ENCODE data around the gene METTL23. TPM values are rescaled to one million over a fixed set of nuclear protein-coding genes. Genes with fewer than 3 reads are reported as not detected.
A peak's percentile ranks its signal among the peaks of the same experiment; 100 is the strongest.
"Not testable (repeated sequence)": the region's sequence is repeated elsewhere in the genome, so short reads cannot be mapped to it uniquely, and the experiment has no call there.

Gene METTL23
- total RNA-seq, 1 donor: 26.3 TPM

- Histone ChIP-seq H3K4me1 (ENCODE audit: insufficient read depth, low read length) (no peaks in the 10 kb centered on the region), H3K27me3 (ENCODE audit: insufficient read depth, low read length) (no peaks in the 10 kb centered on the region), H3K9me3 (ENCODE audit: low read depth, low read length) (no peaks in the 10 kb centered on the region), H3K4me3 (ENCODE audit: low read length) (no peak overlapping the region)
Observed at GRCh38 chr17:76702076-76702475, 24.6 kb upstream of the METTL23 start.

- Histone ChIP-seq H3K9me3 (ENCODE audit: low read depth, low read length) (no peaks in the 10 kb centered on the region), H3K4me3 (ENCODE audit: low read length) (no peak overlapping the region), H3K27me3 (ENCODE audit: insufficient read depth, low read length) (no peaks in the 10 kb centered on the region), H3K4me1 (ENCODE audit: insufficient read depth, low read length) (no peaks in the 10 kb centered on the region)
Observed at GRCh38 chr17:76702941-76703637, 23.6 kb upstream of the METTL23 start.

- no peaks in the 10 kb centered on the region for H3K27me3 ChIP-seq (ENCODE audit: insufficient read depth, low read length)
- no peaks in the 10 kb centered on the region for H3K4me1 ChIP-seq (ENCODE audit: insufficient read depth, low read length)
- no peaks in the 10 kb centered on the region for H3K9me3 ChIP-seq (ENCODE audit: low read depth, low read length)
- H3K4me3 ChIP-seq (ENCODE audit: low read length): no peak overlapping the region
Observed at GRCh38 chr17:76704805-76705204, 21.8 kb upstream of the METTL23 start.

GRCh38 chr17:76706817-76707216 lies 19.8 kb upstream of the METTL23 start:
- Histone ChIP-seq H3K4me3 (ENCODE audit: low read length) (no peak overlapping the region), H3K27me3 (ENCODE audit: insufficient read depth, low read length) (peaks cover 3% of the 10 kb centered on the region), H3K9me3 (ENCODE audit: low read depth, low read length) (no peaks in the 10 kb centered on the region), H3K4me1 (ENCODE audit: insufficient read depth, low read length) (peaks cover 8% of the 10 kb centered on the region)

- no peaks in the 10 kb centered on the region for H3K9me3 ChIP-seq (ENCODE audit: low read depth, low read length)
- no peak overlapping the region for H3K4me3 ChIP-seq (ENCODE audit: low read length)
- H3K4me1 ChIP-seq (ENCODE audit: insufficient read depth, low read length): peaks cover 8% of the 10 kb centered on the region
- H3K27me3 ChIP-seq (ENCODE audit: insufficient read depth, low read length): peaks cover 3% of the 10 kb centered on the region
Observed at GRCh38 chr17:76707985-76708807, 18.4 kb upstream of the METTL23 start.

- Histone ChIP-seq H3K9me3 (ENCODE audit: low read depth, low read length) (no peaks in the 10 kb centered on the region), H3K4me1 (ENCODE audit: insufficient read depth, low read length) (peaks cover 11% of the 10 kb centered on the region), H3K4me3 (ENCODE audit: low read length) (no peak overlapping the region), H3K27me3 (ENCODE audit: insufficient read depth, low read length) (peaks cover 3% of the 10 kb centered on the region)
Observed at GRCh38 chr17:76709077-76709950, 17.3 kb upstream of the METTL23 start.

- not testable (repeated sequence) for H3K27me3 ChIP-seq (ENCODE audit: insufficient read depth, low read length); H3K9me3 ChIP-seq (ENCODE audit: low read depth, low read length)
- H3K4me1 ChIP-seq (ENCODE audit: insufficient read depth, low read length): peaks cover 20% of the 10 kb centered on the region
- peak overlapping the region; percentile 26 for H3K4me3 ChIP-seq (ENCODE audit: low read length)
Observed at GRCh38 chr17:76709951-76710862, 16.4 kb upstream of the METTL23 start.

- Histone ChIP-seq H3K4me1 (ENCODE audit: insufficient read depth, low read length) (peaks cover 28% of the 10 kb centered on the region), H3K9me3 (ENCODE audit: low read depth, low read length) (no peaks in the 10 kb centered on the region), H3K27me3 (ENCODE audit: insufficient read depth, low read length) (peaks cover 3% of the 10 kb centered on the region), H3K4me3 (ENCODE audit: low read length) (peak within 1 kb of the TSS; percentile 26)
Observed at GRCh38 chr17:76710863-76711611, 15.6 kb upstream of the METTL23 start, which contains the start of gene MXRA7. TSS of gene MXRA7 (minus strand) at chr17:76710965. CDS start at chr17:76710946, 19 bp downstream.

GRCh38 chr17:76712321-76712720 lies 14.3 kb upstream of the METTL23 start:
- peaks cover 41% of the 10 kb centered on the region for H3K4me1 ChIP-seq (ENCODE audit: insufficient read depth, low read length)
- not testable (repeated sequence) for H3K4me3 ChIP-seq (ENCODE audit: low read length); H3K27me3 ChIP-seq (ENCODE audit: insufficient read depth, low read length); H3K9me3 ChIP-seq (ENCODE audit: low read depth, low read length)

- H3K9me3 ChIP-seq (ENCODE audit: low read depth, low read length): no peaks in the 10 kb centered on the region
- peaks cover 3% of the 10 kb centered on the region for H3K27me3 ChIP-seq (ENCODE audit: insufficient read depth, low read length)
- H3K4me1 ChIP-seq (ENCODE audit: insufficient read depth, low read length): peaks cover 44% of the 10 kb centered on the region
- no peak overlapping the region for H3K4me3 ChIP-seq (ENCODE audit: low read length)
Observed at GRCh38 chr17:76713765-76714164, 12.9 kb upstream of the METTL23 start.

GRCh38 chr17:76714336-76714735 lies 12.3 kb upstream of the METTL23 start:
- Histone ChIP-seq H3K4me1 (ENCODE audit: insufficient read depth, low read length) (peaks cover 44% of the 10 kb centered on the region), H3K9me3 (ENCODE audit: low read depth, low read length) (no peaks in the 10 kb centered on the region), H3K4me3 (ENCODE audit: low read length) (no peak overlapping the region), H3K27me3 (ENCODE audit: insufficient read depth, low read length) (peaks cover 3% of the 10 kb centered on the region)

- no peaks in the 10 kb centered on the region for H3K9me3 ChIP-seq (ENCODE audit: low read depth, low read length)
- H3K4me1 ChIP-seq (ENCODE audit: insufficient read depth, low read length): peaks cover 44% of the 10 kb centered on the region
- no peak overlapping the region for H3K4me3 ChIP-seq (ENCODE audit: low read length)
- peaks cover 3% of the 10 kb centered on the region for H3K27me3 ChIP-seq (ENCODE audit: insufficient read depth, low read length)
Observed at GRCh38 chr17:76714822-76715495, 11.7 kb upstream of the METTL23 start.

GRCh38 chr17:76715496-76715830 lies 11.2 kb upstream of the METTL23 start:
- H3K4me1 ChIP-seq (ENCODE audit: insufficient read depth, low read length): peaks cover 44% of the 10 kb centered on the region
- H3K4me3 ChIP-seq (ENCODE audit: low read length): no peak overlapping the region
- H3K9me3 ChIP-seq (ENCODE audit: low read depth, low read length): no peaks in the 10 kb centered on the region
- H3K27me3 ChIP-seq (ENCODE audit: insufficient read depth, low read length): no peaks in the 10 kb centered on the region
